AG09319 (cell line): Measurements from ENCODE around the gene RBL2.

ENCODE experiments used
- DNase-seq: peaks from one replicate; pipeline ENCODE4 v3.0.0-alpha.2; 2010; ENCODE audit warnings: low read depth; ENCODE audit errors: extremely low read depth
- CTCF ChIP-seq: IDR thresholded peaks from 2 replicates; pipeline ENCODE4 v1.5.1; 2011; ENCODE audit warnings: low read depth, mild to moderate bottlenecking, inconsistent platforms, low read length, moderate library complexity

The RBL2 gene

GRCh38 chr16:53456625-53457024 lies 22.4 kb downstream of the RBL2 start:
- no peak for DNase-seq
- TF ChIP-seq CTCF = no peak

- no peak for TF ChIP-seq CTCF
- no peak for DNase-seq
Observed at GRCh38 chr16:53457670-53458069, 23.4 kb downstream of the RBL2 start.

GRCh38 chr16:53458635-53459034 lies 24.4 kb downstream of the RBL2 start:
- no peak for TF ChIP-seq CTCF
- no peak for DNase-seq

GRCh38 chr16:53465606-53466280 lies 31.5 kb downstream of the RBL2 start:
- DNase-seq = peak; percentile 15
- no peak for TF ChIP-seq CTCF

GRCh38 chr16:53476867-53477266 lies 42.6 kb downstream of the RBL2 start:
- TF ChIP-seq CTCF = no peak

GRCh38 chr16:53478965-53479364 lies 44.7 kb downstream of the RBL2 start:
- DNase-seq = no peak
- TF ChIP-seq CTCF = no peak

More at GRCh38 chr16:53476867-53477266, 42.6 kb downstream of the RBL2 start:
- no peak for DNase-seq

- TF ChIP-seq CTCF = no peak
Observed at GRCh38 chr16:53480394-53480793, 46.1 kb downstream of the RBL2 start.

More at GRCh38 chr16:53480394-53480793, 46.1 kb downstream of the RBL2 start:
- DNase-seq = no peak
